ENCODE measurements around the gene OR10J5. TPM values are rescaled to one million over a fixed set of nuclear protein-coding genes. Genes with fewer than 3 reads are reported as not detected.

The OR10J5 gene
- total RNA-seq, 3 donors from 2014 or later: not detected

DNA sequence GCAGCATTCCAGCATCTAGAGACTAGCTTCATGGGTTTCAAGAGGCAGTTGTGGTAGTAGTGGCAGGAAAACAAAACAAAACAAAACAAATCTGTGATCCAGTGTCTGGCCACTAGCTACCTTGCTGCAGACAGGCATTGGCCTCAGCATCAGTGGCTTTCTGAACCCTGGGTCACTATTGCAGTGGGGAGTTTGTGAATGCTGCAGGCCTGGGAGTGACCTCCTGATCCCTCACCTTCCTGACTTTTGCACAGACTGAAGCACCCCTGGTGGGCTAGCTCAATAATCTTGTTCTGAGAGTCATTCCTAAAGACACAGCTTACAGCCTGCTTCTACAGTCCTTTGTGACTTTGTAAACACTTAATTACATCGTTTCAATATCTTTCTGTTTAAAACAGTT lies 26.9 kb upstream of the OR10J5 start:
- H3K27me3 ChIP-seq: no peaks in the 10 kb centered on the region
- no peak for DNase-seq (ENCODE audit: low spot score in 2 of 2)
- intact Hi-C loops (cut with DNase I; ENCODE audit: low total_unique reads): no loop called here
- H3K4me3 ChIP-seq: no peak overlapping the region
- TF ChIP-seq POLR2A (IDR thresholded peaks at IDR 0.05): no peak
- peaks cover 0 to 8% of the 10 kb centered on the region in 2 donors for H3K9me3 ChIP-seq
- no peaks in the 10 kb centered on the region for H3K4me1 ChIP-seq
- no peak overlapping the region for H3K27ac ChIP-seq
- H3K36me3 ChIP-seq: no peaks in the 10 kb centered on the region

DNA sequence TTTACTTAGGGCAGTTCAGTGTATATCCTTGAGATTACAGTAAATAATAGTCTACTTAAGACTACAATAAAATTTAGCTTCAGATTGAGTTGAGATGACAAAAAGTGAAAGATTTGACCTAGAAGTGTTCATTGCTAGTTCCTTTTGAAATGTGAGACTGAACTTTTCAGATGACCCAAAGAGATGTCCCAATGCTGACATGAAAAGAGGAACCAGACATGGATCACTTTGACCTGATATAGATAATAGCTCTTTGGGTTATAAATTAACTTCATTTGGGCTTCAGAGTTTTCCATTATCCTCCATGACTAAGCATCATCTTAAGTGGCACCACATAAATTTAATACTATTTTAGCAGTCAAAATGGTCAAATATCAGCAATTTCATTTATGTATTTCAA lies 25.7 kb upstream of the OR10J5 start:
- Histone ChIP-seq H3K27ac (no peak overlapping the region), H3K4me3 (no peak overlapping the region), H3K36me3 (no peaks in the 10 kb centered on the region), H3K4me1 (no peaks in the 10 kb centered on the region), H3K27me3 (no peaks in the 10 kb centered on the region), H3K9me3 (peaks cover 0 to 8% of the 10 kb centered on the region in 2 donors)
- TF ChIP-seq, protein P1, sequence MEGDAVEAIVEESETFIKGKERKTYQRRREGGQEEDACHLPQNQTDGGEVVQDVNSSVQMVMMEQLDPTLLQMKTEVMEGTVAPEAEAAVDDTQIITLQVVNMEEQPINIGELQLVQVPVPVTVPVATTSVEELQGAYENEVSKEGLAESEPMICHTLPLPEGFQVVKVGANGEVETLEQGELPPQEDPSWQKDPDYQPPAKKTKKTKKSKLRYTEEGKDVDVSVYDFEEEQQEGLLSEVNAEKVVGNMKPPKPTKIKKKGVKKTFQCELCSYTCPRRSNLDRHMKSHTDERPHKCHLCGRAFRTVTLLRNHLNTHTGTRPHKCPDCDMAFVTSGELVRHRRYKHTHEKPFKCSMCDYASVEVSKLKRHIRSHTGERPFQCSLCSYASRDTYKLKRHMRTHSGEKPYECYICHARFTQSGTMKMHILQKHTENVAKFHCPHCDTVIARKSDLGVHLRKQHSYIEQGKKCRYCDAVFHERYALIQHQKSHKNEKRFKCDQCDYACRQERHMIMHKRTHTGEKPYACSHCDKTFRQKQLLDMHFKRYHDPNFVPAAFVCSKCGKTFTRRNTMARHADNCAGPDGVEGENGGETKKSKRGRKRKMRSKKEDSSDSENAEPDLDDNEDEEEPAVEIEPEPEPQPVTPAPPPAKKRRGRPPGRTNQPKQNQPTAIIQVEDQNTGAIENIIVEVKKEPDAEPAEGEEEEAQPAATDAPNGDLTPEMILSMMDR (IDR thresholded peaks at IDR 0.05): no peak
- TF ChIP-seq POLR2A (IDR thresholded peaks at IDR 0.05): no peak
- intact Hi-C loops (cut with DNase I; ENCODE audit: low total_unique reads): no loop called here
- no peak for DNase-seq (ENCODE audit: low spot score in 2 of 2)

DNA sequence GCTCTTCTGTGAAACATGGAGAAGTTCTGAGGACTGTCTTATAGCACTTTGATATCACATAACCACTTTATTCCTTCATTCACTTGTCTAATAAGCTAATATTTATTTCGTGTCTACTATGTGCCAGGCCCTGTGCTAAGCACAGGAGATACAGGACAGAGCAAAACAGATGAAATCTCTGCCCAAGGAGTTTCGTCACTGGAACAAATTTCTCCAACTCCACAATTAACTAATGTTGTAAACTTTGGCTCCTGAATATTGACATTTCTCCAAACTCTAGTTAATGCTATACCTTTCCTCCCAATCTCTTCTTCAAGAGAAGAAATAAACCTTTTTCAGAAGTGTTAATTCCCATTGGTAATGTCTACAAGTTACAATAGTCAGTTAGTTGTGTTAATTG lies 24.8 kb upstream of the OR10J5 start:
- Histone ChIP-seq H3K4me3 (no peak overlapping the region), H3K27ac (no peak overlapping the region), H3K4me1 (no peaks in the 10 kb centered on the region), H3K9me3 (peaks cover 0 to 8% of the 10 kb centered on the region in 2 donors), H3K36me3 (no peaks in the 10 kb centered on the region), H3K27me3 (no peaks in the 10 kb centered on the region)
- intact Hi-C loops (cut with DNase I; ENCODE audit: low total_unique reads): no loop called here
- DNase-seq (ENCODE audit: low spot score in 2 of 2): no peak
- TF ChIP-seq, protein P1 (IDR thresholded peaks at IDR 0.05): no peak
- TF ChIP-seq POLR2A (IDR thresholded peaks at IDR 0.05): no peak
- TF ChIP-seq POLR2AphosphoS5 (IDR thresholded peaks at IDR 0.05): no peak

DNA sequence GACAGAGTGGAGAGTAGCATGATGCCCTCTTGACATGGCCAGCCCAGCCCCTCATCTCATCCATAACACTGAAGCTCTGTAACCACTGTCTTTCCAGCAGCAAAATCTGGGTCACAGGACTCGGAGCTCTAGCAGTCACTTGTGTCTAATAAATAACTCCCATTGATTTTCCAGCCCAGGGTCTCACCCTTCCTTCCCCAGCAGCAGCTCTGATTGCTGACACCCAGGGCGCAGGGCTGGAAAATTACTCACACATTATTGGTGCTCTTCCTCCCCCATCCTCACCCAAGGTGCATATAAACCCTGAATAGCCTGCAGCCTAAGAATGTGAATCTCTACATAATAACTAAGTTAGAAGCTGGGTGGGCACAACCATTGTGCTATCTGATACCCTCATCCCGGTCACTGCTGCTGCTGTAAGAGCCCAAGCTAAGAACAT lies 21.1 kb upstream of the OR10J5 start:
- Histone ChIP-seq H3K4me3 (no peak overlapping the region), H3K9me3 (no peaks in the 10 kb centered on the region), H3K4me1 (no peaks in the 10 kb centered on the region), H3K27ac (no peak overlapping the region), H3K36me3 (no peaks in the 10 kb centered on the region), H3K27me3 (no peaks in the 10 kb centered on the region)
- intact Hi-C loops (cut with DNase I; ENCODE audit: low total_unique reads): no loop called here
- TF ChIP-seq POLR2A (IDR thresholded peaks at IDR 0.05) (no peak), POLR2AphosphoS5 (IDR thresholded peaks at IDR 0.05) (no peak)
- TF ChIP-seq, protein P1 (IDR thresholded peaks at IDR 0.05): no peak
- no peak for DNase-seq (ENCODE audit: low spot score in 2 of 2)

DNA sequence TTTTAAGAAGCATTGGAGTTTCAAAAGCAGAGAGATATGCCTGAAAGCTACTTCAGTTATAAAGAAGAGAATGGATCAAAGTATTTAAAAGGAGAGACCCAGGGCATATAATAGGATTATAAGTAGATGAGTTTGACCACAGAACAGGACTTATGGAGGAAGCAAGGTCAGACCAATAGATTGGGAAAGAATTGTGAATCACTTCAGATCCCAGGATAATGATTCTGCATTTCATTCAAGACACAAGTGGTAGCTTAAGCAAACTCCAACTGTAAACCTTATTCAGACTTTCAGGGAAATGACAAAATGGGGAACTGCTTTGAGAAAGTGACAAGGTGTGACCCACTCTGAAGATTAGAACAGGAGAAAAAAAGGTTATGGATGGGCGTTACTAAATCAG lies 18.9 kb upstream of the OR10J5 start:
- no peak for DNase-seq (ENCODE audit: low spot score in 2 of 2)
- intact Hi-C loops (cut with DNase I; ENCODE audit: low total_unique reads): no loop called here
- Histone ChIP-seq H3K27ac (no peak overlapping the region), H3K36me3 (no peaks in the 10 kb centered on the region), H3K27me3 (no peaks in the 10 kb centered on the region), H3K4me1 (no peaks in the 10 kb centered on the region), H3K9me3 (no peaks in the 10 kb centered on the region), H3K4me3 (no peak overlapping the region)
- TF ChIP-seq, protein P1 (IDR thresholded peaks at IDR 0.05): no peak
- no peak for TF ChIP-seq POLR2A (IDR thresholded peaks at IDR 0.05)
- TF ChIP-seq POLR2AphosphoS5 (IDR thresholded peaks at IDR 0.05): no peak

DNA sequence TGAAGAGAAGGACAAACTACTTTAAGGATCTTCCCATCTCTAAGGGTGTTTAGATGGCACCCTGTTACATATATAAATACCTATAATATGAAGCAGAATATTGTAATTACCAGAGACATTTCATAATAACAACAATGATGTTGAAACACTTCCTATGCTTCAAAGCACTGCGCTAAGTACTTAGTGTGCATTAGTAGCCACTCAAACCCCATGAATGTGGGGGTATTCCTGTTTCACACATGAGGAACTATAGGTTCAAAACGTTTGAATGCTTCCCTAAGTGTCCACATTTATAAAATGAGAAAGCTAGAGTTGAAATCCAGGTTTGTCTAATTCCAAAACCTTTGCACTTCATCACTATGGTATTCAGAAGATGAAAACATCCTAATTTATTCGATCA lies 18.5 kb upstream of the OR10J5 start:
- H3K9me3 ChIP-seq: no peaks in the 10 kb centered on the region
- intact Hi-C loops (cut with DNase I; ENCODE audit: low total_unique reads): no loop called here
- H3K4me3 ChIP-seq: no peak overlapping the region
- H3K27ac ChIP-seq: no peak overlapping the region
- H3K36me3 ChIP-seq: no peaks in the 10 kb centered on the region
- TF ChIP-seq POLR2A (IDR thresholded peaks at IDR 0.05) (no peak), POLR2AphosphoS5 (IDR thresholded peaks at IDR 0.05) (no peak)
- TF ChIP-seq, protein P1 (IDR thresholded peaks at IDR 0.05): no peak
- no peaks in the 10 kb centered on the region for H3K4me1 ChIP-seq
- DNase-seq (ENCODE audit: low spot score in 2 of 2): no peak
- H3K27me3 ChIP-seq: no peaks in the 10 kb centered on the region

All from breast epithelium (tissue), 4 donors.